HG03439 (cell line): Measurements from ENCODE around the gene KCNG2.

Experiments used
- ATAC-seq: cut with Tn5 transposase; IDR thresholded peaks from one replicate; pipeline ENCODE4 v1.9.1; 2021; ENCODE audit warnings: mild to moderate bottlenecking, moderate library complexity; ENCODE audit not compliant: unreplicated experiment

The KCNG2 gene

DNA sequence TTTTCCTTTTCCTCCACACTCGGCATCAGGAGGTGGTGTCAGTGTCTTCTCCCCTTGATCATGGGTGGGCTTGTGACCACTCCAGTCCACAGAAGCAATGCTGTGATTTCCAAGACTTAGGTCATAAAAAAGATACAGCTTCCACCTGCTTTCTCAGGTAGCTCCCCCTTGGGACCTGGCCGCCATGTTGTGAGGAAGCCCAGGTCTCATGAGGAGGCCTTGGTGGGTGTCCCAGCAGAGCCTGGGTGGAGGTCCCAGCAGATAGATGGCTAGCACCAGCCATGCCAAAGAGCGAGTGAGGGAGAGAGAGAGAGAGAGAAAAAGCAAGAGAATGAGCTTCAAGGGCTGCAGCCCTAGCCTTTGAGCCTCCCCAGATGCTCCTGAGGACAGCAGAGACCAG lies 137.8 kb downstream of the KCNG2 start:
- ATAC-seq, result no peak

DNA sequence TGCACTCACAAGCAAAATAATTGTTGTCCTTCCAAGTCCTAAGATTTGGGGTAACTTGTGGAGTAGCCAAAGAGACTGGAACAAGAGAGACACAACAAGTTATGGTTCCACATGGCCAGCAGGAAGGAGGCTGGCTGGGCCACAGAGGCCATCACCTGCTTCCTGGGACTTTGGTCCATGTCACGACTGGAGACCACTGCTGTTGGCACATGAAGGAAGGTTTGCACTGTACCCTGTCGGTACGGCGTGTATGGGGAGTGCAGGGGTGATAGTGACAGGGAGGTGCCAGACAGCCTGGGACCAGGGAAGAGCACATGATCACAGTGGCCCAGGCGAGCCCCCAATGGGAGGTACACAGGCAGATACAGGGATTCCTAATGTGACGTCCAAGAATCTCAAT lies 138.2 kb downstream of the KCNG2 start:
- ATAC-seq, result no peak

DNA sequence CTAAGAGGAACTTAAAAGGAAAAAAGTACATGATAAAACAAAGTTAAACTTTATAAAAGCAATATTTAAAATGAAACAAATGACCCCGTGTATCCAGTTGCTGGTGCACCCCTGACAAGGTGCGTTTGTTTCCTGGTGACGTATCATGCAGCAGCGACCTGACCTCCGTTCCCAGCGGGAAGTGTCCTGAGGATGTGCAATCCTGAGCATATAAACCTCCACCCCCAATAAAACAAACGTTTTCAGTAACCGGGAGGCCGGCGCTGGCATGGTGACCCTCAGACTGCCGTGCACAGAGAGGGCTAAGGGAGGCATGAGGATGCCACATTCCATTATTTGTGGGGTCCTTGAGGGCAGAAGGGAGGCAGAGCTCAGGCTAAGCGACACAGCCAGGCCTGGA lies 138.9 kb downstream of the KCNG2 start:
- ATAC-seq, result no peak

DNA sequence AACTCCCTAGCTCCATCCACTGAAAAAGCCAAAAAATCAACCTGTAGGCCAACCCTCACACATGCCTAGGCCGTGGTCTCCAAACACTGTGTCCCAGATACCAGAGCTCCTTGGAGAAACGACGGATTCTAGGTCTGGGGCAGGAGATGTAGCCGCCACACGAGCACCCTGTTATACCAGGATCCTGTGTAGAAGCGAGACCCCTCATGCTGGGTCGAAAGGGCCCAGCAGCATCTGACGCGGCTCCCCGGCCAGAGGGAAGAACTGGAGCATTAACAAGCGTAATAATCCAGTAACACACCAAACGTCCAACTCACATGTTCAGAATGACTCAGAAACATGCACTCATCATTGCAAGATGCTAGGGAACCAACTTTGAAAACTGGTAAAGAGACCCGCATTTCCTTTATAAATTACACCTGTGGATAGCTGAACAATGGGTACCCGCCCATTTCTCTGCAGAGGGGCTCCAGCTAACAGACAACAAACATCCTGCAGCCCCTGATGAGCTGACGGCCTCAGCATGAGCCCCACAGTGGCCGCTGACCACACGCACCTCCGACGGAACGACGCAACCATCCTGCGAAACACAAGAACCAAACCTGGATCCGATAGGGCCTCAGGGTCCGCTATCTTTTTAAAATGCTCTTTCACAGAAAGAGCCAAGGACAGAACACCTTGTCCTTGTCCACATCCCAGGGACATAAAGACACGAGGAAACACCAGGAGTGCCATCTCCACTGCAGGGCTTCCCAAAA lies 139.5 kb downstream of the KCNG2 start:
- ATAC-seq, result no peak

DNA sequence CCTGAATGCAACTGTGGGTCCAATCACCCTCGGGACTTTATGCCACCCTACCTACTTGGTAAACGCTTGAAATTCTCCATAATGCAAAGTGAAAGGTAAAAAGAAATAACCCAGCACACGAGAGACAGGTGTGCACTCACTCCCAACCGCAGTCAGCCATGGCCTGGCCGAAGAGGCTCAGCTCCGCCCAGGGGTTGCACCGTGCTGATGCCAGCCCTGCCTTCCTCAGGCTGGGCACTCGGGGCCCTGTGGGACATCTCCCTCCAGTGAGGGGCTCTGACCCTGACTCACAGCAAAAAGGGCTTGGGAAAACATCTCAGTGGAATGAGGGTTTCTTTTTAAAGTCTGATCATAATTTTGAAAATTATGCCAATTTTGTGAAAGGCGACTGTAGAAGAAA lies 140.5 kb downstream of the KCNG2 start:
- ATAC-seq, result no peak

DNA sequence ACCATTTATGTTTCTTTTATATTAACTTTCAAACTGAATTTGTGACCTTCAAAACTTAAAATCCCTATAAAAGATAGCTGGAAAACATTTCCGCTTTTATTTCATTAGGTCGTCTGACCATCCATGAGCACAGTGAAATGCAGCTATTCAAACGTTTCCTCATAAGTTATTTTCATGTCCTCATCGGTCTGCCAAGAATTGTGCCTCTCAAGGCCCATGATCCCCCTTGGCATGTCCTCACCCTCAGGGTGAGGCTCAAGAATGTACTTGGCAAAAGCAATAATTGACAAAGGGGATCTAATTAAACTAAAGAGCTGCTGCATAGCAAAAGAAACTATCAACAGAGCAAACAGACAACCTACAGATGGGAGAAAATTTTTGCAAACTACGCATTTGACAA lies 141.4 kb downstream of the KCNG2 start:
- no peak for ATAC-seq

DNA sequence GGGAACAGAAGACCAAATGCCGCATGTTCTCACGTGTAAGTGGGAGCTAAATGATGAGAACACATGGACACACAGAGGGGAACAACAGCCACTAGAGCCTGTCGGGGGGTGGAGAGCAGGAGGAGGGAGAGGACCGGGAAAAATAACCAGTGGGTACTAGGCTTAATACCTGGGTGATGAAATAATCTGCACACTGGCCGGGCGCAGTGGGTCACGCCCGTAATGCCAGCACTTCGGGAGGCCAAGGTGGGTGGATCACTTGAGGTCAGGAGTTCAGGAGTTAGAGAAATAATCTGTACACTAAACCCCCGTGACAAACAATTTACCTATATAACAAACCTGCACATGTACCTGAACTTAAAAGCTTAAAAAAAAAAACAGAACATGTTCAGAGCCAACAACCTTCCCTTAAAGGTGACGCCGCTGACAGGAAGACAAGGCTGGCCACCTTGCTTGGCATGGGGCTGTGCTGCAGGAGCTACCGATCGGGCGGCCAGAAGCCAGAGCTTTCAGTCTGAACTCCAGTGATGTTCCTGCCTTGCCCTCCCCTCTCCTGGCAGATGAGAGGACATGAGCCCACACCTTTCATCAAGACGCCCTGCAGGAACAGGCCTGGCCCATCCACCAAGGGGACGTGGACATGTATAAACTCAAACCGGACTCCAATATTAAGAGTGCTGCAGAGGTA lies 142.5 kb downstream of the KCNG2 start:
- ATAC-seq, result no peak

DNA sequence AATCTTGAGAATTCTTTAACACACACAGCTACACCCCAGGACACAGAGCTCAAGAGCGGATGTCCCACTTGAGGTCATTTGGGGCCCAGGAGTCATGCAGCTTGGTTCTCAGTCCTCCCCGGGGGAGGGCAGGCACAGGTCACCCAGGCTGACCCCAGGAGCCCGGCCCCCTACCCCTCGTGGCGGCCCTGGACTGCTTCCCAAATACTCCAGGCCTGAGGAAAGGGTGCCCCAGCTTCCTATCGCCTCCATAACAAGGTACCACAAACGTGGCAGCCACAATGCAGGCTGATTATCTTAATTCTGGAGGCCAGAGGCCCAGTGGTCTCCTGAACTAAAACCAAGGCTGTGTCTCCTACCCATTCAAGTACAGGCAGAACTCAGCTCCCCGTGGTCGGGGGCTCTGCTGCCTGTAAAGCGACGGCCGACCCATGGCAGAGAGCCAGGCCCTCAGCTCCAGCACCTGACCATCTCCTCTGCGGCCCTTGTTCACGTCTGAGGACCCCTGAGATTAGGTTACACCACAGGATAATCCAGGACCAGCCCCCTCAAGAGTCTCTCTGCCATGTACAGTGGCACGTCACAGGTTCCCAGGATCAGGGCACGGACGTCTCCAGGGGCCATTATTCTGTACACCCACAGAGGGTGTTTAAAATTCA lies 143.2 kb downstream of the KCNG2 start:
- no peak for ATAC-seq

DNA sequence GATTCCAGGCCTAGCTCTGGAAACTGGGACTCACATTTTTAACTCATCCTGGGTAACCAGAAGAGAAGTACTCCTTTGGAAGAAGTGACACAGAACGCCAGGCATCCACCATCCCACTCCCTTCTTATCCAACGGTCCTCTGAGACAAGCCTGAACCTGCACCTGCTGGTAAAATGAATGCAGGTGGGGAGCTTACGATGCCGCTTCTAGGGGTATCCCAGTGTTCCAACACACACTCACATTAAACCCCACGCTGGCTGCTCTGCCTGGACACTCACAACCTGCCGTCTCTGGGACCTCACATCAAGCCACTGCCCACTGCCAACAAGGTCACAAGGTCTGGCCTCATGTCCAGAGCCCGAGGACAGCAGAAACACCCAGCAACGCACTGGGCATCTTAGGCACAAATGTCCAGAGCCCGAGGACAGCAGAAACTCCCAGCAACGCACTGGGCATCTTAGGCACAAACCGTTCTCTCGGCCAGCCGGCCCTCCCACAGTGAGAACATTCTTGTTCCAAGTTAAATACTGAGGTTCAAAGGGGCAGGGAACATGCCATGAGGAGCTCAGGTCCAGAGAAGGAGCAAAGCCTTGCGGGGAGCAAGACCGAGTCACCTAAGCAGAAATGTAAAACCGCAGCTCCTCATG lies 143.9 kb downstream of the KCNG2 start:
- ATAC-seq, result no peak

DNA sequence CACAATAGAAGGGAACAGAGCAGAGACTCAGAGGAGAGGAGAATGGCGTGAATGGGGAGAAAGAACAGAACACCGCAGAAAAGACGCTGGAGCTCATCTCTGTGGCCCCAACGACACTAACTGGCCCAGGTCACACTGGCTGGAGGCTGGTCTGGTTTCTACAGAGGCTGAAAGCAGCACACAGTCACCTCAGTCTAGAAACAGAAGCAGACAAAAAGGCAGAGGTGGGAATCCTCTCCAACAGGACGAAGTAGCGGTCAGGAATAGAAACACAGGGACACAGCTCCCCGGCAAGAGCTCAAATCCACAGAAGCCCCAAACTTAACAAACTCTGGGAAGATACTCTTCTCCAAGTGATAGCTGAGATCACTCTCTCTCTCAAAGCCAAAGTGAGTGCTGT lies 144.5 kb downstream of the KCNG2 start:
- no peak for ATAC-seq

DNA sequence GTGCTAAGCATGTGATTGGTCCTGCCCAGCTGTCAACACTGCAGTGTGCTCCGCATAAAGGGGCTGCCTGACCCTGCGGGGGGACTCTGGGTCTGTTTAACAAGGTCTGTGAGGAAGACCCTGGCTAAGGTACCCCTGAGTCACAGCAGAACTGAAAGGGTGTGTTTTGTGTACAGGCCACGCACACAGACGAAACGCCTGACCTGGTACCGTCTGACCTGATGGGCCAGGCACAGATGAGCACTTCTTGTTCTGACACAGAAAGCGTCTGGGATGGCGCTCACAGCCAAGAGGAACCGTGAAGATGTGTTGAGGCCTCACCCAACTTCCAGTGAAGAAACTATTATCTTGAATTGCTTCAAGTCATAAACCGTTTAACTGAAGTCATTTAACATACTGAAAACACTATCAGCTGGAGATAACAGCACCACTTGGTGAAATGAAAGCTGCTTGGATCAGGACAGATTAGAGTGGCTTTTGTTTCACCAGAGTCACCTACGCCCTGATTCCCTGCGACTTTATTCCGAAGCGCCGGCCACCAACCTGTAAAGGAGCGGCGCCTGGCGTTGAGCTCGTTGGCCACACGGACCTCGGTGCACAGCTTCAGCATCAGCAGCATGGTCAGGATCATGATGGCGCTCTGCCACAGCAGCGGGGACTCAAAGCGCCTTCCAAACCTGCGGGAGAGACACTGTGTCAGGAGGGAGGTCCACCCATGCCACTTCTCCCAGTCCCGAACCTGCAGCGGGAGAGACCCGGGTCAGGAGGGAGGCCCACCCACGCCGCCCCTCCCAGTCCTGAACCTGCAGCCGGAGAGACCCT lies 145.3 kb downstream of the KCNG2 start:
- no peak for ATAC-seq

DNA sequence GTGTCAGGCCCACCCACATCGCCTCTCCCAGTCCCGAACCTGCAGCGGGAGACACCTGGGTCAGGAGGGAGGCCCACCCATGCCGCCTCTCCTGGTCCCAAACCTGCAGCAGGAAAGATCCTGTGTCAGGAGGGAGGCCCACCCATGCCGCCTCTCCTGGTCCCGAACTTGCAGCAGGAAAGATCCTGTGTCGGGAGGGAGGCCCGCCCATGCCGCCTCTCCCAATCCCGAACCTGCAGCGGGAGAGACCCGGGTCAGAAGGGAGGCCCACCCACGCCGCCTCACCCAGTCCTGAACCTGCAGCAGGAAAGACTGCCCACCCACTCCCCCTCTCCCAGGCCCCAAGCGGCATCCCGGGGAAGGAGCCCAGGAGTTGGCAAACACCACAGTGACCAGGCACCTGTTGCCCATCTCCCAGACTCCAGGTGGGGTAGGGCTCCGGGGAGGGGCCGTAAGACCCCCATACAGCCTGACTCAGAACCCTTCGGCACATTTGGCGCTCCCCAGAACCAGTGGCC lies 145.9 kb downstream of the KCNG2 start:
- ATAC-seq, result no peak

DNA sequence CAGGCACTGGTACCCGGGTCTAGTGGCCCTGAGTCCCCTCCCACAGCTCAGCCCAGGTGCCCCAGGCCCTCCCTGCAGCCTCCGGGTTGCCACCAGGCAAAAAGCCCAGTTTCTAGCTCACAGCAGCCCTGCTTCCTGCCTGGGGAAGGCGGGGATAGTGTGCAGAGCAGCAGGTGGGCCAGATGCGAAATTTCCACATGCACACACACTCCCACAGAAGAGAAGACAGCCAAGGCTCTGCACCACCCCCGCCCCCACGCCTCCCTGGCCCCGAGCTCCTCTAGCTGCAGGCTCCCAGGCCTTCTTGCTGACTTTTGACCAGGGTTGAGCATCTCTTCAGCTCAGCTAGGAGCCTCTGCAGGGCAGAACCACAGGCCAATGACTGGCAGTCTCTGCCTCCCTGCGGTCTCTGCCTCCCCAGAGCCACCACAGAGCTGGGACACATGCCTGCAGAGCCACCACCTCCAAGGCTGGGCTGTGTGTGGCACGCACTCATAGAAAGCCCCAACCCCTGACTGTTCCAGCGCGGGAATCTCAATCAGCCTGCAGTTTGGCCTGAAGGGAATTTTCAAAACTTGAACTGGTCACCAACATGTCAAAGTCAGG lies 146.5 kb downstream of the KCNG2 start:
- ATAC-seq, result peak; percentile 44

DNA sequence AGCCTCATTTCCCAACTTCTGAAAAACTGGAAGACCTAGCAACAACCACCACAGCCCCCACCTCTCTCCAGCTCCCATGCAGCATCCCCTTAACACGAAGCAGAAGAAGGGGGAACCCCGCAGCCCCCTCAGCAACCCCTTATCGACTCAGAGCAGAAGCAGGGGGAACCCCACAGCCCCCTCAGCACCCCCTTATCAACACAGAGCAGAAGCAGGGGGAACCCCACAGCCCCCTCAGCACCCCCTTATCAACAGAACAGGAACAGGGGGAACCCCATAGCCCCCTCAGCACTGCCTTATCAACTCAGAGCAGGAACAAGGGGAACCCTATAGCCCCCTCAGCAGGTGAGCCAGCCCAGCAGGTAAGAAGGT lies 147.0 kb downstream of the KCNG2 start:
- ATAC-seq, result no peak

DNA sequence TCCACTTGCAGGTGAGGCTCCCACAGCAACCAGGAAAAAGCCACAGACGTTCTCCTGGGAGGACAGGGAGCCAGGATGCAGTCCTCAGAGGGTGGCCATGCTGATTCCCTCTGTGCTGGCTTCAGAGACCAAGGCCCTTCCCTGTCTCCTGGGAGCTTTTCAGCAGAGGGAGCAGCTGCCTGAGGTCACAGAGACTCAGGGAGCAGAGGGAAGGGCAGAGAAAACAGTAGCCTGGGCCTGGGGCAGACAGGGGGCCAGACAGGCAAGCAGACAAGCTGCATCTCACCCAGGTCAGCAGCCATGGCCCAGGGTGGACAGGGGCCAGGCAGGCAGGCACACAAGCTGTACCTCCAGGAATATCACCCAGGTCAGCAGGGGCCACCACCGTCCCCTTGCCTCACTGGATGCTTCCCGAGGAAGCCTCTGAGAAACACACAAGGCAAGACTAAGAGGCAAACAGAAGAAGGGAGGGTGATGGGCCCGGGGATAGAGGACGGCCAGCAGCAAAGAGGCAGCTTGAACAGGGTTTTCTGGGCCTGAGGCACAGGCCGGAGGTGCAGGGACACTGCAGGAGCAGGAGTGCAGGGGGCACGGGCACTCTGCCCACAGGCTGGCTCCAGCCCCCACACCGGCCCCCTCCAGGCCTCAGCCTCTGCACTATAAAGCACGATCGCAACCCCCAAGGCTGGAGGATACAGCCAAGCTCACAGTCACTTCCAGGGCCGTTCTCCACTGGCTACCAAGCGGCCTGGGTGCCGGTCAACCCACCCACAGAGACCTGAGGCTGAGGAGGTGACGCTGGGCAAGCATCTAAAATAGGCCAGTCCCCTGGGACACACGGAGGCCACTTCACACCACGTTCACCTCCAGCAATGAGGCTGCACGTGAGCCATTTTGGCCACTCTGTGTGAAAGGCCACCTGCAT lies 147.6 kb downstream of the KCNG2 start:
- no peak for ATAC-seq

DNA sequence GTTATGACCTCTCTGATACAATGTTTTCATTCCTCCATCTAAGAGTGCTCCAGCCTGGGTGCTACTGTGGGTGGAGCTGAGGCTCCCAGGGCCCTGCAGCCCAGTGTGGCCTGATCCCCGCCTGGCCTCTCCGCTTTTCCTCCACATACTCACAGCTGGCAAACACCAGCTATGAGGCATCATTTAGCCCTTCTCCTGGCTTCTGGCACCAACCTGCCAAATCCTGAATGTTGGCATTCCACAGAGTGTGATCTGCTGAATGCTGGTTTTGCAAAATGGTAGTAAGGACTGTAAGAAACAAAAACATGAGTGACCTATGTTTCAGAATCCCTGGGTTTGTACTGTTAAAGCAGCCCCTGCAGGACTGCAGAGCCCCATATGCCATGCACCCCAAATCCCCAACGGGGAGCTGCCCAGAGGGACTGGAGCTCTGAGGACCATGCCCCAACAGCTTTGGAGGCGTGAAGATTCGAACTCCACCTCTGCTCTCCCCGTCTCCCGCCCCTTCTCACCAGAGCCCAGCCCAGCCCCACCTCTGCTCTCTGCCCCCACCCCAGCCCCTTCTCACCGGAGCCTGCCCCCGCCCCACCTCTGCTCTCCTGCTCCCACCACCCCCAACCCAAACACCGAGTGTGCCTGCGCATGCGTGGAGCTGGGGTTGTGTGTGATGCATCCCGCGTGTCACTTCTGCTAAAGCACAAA lies 149.5 kb downstream of the KCNG2 start:
- no peak for ATAC-seq

DNA sequence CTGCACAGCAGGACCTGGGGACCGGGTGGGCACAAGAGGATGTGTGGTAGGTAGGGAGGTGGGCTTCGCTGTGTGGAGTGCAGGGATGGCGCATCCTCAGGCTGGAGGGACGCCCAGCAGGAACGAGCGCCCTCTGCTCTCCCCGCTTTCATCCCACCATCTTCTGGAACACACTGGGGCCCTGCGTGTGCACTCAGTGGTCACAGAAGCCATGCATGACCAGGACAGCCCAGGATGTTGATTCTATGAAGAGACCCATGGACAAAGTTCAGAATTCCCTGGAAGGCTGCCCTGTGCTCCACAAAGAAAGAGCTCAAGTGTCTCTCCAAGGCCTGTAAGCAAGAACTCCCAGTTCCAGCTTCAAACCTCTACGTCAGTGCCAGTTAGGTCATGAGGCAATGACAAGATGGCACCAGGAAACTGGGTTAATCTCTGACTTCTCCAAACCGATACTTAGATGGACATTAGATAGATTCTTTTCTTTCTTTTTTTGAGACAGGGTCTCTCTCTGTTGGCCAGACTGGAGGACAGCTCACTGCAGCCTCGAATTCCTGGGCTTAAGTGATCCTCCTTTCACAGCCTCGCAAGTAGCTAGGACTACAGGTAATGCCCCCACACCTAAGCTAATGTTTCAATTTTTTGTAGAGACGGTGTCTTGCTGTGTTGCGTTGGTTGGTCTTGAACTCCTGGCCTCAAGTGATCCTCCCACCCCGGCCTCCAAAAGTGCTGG lies 150.3 kb downstream of the KCNG2 start:
- no peak for ATAC-seq
